Epithelial cell of proximal tubule (primary cell): Measurements from ENCODE around the gene ZNF519. TPM values are rescaled to one million over a fixed set of nuclear protein-coding genes. Genes with fewer than 3 reads are reported as not detected.
"Not testable (repeated sequence)": the region's sequence is repeated elsewhere in the genome, so short reads cannot be mapped to it uniquely, and the experiment has no call there.

Experiments used
- DNase-seq: peaks from one replicate; pipeline ENCODE4 v3.0.0-alpha.2; 2011; ENCODE audit warnings: low read depth
- H3K4me3 ChIP-seq: 2 replicates; pipeline ENCODE4 v1.5.1; 2011; ENCODE audit warnings: low read depth, mild to moderate bottlenecking, low read length
- CTCF ChIP-seq: conservative IDR thresholded peaks from 2 replicates; pipeline ENCODE4 v1.5.1; 2012; ENCODE audit warnings: low read depth, mild to moderate bottlenecking, low read length
- total RNA-seq: library from RNA; depleted of rRNA; stranded (reverse); fragments of >200 nt; gene quantifications from 2 replicates; pipeline ENCODE4 v1.2.3, GENCODE V29; 2015

The ZNF519 gene
- total RNA-seq, 1 donor from 2014 or later: 9.5 TPM

GRCh38 chr18:14162915-14163314, 30.7 kb upstream of the ZNF519 start:
- not testable (repeated sequence) for DNase-seq, H3K4me3 ChIP-seq

GRCh38 chr18:14151564-14152113, 19.4 kb upstream of the ZNF519 start:
- not testable (repeated sequence) for H3K4me3 ChIP-seq, DNase-seq

GRCh38 chr18:14150766-14151165, 18.5 kb upstream of the ZNF519 start:
- not testable (repeated sequence) for DNase-seq, H3K4me3 ChIP-seq

GRCh38 chr18:14149916-14150420, 17.7 kb upstream of the ZNF519 start:
- DNase-seq: not testable (repeated sequence)

GRCh38 chr18:14149121-14149850, 17.1 kb upstream of the ZNF519 start:
- not testable (repeated sequence) for DNase-seq, H3K4me3 ChIP-seq

More at GRCh38 chr18:14149916-14150420, 17.7 kb upstream of the ZNF519 start:
- not testable (repeated sequence) for H3K4me3 ChIP-seq

- not testable (repeated sequence) for H3K4me3 ChIP-seq, DNase-seq
These were observed 16.0 kb upstream of the ZNF519 start for GRCh38 chr18:14147935-14148865.

- not testable (repeated sequence) for DNase-seq, H3K4me3 ChIP-seq
These were observed 14.5 kb upstream of the ZNF519 start for GRCh38 chr18:14146771-14147170.

GRCh38 chr18:14145581-14146338, 13.5 kb upstream of the ZNF519 start:
- not testable (repeated sequence) for H3K4me3 ChIP-seq, DNase-seq

GRCh38 chr18:14145021-14145420, 12.8 kb upstream of the ZNF519 start:
- H3K4me3 ChIP-seq, DNase-seq: not testable (repeated sequence)

GRCh38 chr18:14144628-14144895, 12.3 kb upstream of the ZNF519 start:
- DNase-seq: no peak
- no peak overlapping the region for H3K4me3 ChIP-seq
- no peak for TF ChIP-seq CTCF

- not testable (repeated sequence) for DNase-seq
These were observed 11.8 kb upstream of the ZNF519 start for GRCh38 chr18:14143871-14144627.

GRCh38 chr18:14143396-14143795, 11.2 kb upstream of the ZNF519 start:
- H3K4me3 ChIP-seq, DNase-seq: not testable (repeated sequence)

More at GRCh38 chr18:14143871-14144627, 11.8 kb upstream of the ZNF519 start:
- not testable (repeated sequence) for H3K4me3 ChIP-seq

- not testable (repeated sequence) for H3K4me3 ChIP-seq, DNase-seq
These were observed 9.9 kb upstream of the ZNF519 start for GRCh38 chr18:14142177-14142576.

- not testable (repeated sequence) for DNase-seq, H3K4me3 ChIP-seq
These were observed 7.3 kb upstream of the ZNF519 start for GRCh38 chr18:14139583-14139982.

GRCh38 chr18:14137971-14138370, 5.7 kb upstream of the ZNF519 start:
- DNase-seq: not testable (repeated sequence)

GRCh38 chr18:14131696-14132270, 452 bp downstream of the ZNF519 start:
- H3K4me3 ChIP-seq: peak overlapping the region; percentile 72
- DNase-seq: not testable (repeated sequence)

More at GRCh38 chr18:14137971-14138370, 5.7 kb upstream of the ZNF519 start:
- H3K4me3 ChIP-seq: not testable (repeated sequence)
